GM23248 (cell line): ENCODE data around the gene AFTPH.

Source experiments
- EZH2 ChIP-seq: fragments of 200-600 bp; sonication (generic); IDR thresholded peaks from 2 replicates; pipeline ENCODE4 v1.6.1; 2018; ENCODE audit warnings: antibody characterized with exemption, mild to moderate bottlenecking; ENCODE audit not compliant: insufficient read depth, poor library complexity, severe bottlenecking
- EZH2phosphoT487 ChIP-seq: fragments of 200-600 bp; sonication (generic); IDR thresholded peaks from 2 replicates; pipeline ENCODE4 v1.6.1; 2018; ENCODE audit warnings: antibody characterized with exemption, moderate library complexity, mild to moderate bottlenecking, low read depth; ENCODE audit not compliant: insufficient read depth

- no peak for TF ChIP-seq EZH2
- TF ChIP-seq EZH2phosphoT487: no peak
These were observed 63.4 kb downstream of the AFTPH start for GRCh38 chr2:64587561-64587960.
